ENCODE results near the gene PRXL2B.

DNA sequence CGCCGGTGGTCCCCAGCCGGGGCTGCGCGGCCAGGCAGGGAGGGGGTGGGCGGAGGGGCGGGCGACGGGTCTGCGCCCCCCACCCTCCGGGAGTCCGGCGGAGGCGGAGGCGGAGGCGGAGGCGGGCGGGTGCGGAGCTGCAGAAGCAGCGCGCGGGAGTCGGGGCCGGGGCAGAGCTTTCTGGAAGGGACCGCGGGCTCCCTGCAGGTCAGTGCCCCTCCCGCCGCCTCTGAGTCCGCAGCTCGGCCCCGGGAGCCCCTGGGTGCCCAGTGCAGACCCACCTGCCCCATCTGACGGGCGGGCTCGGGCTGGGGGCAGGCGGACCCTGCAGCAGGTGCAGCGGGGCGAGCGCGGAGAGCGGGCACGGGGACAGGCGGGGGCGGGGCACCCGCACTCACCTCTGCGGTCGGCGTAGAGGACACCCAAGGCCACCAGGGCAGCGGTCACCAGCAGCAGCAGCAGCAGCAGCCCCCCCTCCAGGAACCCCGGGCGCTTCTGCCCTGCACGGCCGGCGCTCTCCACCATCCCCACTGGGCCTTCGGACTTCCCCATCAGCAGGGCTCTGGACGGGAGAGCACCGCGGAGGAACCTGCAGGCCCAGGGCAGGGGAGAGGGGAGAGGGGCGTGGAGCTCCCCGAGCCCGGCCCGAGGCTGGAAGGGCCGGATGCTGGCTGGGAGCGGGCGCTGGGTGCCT is 42.5 kb downstream of the PRXL2B start:
- TF ChIP-seq, protein P1, sequence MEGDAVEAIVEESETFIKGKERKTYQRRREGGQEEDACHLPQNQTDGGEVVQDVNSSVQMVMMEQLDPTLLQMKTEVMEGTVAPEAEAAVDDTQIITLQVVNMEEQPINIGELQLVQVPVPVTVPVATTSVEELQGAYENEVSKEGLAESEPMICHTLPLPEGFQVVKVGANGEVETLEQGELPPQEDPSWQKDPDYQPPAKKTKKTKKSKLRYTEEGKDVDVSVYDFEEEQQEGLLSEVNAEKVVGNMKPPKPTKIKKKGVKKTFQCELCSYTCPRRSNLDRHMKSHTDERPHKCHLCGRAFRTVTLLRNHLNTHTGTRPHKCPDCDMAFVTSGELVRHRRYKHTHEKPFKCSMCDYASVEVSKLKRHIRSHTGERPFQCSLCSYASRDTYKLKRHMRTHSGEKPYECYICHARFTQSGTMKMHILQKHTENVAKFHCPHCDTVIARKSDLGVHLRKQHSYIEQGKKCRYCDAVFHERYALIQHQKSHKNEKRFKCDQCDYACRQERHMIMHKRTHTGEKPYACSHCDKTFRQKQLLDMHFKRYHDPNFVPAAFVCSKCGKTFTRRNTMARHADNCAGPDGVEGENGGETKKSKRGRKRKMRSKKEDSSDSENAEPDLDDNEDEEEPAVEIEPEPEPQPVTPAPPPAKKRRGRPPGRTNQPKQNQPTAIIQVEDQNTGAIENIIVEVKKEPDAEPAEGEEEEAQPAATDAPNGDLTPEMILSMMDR (IDR thresholded peaks at IDR 0.05), result no peak
- no peak for TF ChIP-seq POLR2A (IDR thresholded peaks at IDR 0.05)
